Parathyroid adenoma (tissue), 2 donors: ENCODE results near the gene HNRNPF.
A peak's percentile ranks its signal among the peaks of the same experiment; 100 is the strongest.

Experiments
- H2AFZ ChIP-seq: fragments of 300-600 bp; sonication (generic); one replicate; pipeline ENCODE4 v1.7.0; 2017; ENCODE audit warnings: antibody characterized with exemption, mild to moderate bottlenecking
- H3K27ac ChIP-seq: fragments of 300-600 bp; sonication (generic); one replicate; pipeline ENCODE4 v1.7.0; 2017
- H3K27me3 ChIP-seq: fragments of 300-600 bp; sonication (generic); one replicate; pipeline ENCODE4 v1.7.0; 2017; ENCODE audit warnings: low read length; ENCODE audit not compliant: control insufficient read depth, insufficient read depth
- H3K36me3 ChIP-seq: fragments of 300-600 bp; sonication (generic); one replicate; pipeline ENCODE4 v1.7.0; 2017; ENCODE audit warnings: low read length; ENCODE audit not compliant: control insufficient read depth, insufficient read depth
- H3K4me1 ChIP-seq: fragments of 300-600 bp; sonication (generic); one replicate; pipeline ENCODE4 v1.7.0; 2017; ENCODE audit warnings: control low read depth
- H3K4me2 ChIP-seq: fragments of 300-600 bp; sonication (generic); one replicate; pipeline ENCODE4 v1.7.0; 2017; ENCODE audit warnings: low read length
- H3K4me3 ChIP-seq: fragments of 300-600 bp; sonication (generic); one replicate; pipeline ENCODE4 v1.7.0; 2017; ENCODE audit warnings: low read depth, low read length
- H3K79me2 ChIP-seq: fragments of 300-600 bp; sonication (generic); one replicate; pipeline ENCODE4 v1.7.0; 2017; ENCODE audit warnings: control low read depth
- H3K9ac ChIP-seq: fragments of 300-600 bp; sonication (generic); one replicate; pipeline ENCODE4 v1.7.0; 2017; ENCODE audit warnings: mild to moderate bottlenecking
- H3K9me3 ChIP-seq: fragments of 300-600 bp; sonication (generic); one replicate; pipeline ENCODE4 v1.7.0; 2017; ENCODE audit warnings: low read length; ENCODE audit not compliant: control insufficient read depth
- CTCF ChIP-seq: fragments of 300-600 bp; sonication (generic); IDR thresholded peaks from one replicate; pipeline ENCODE4 v1.7.0; 2017; ENCODE audit warnings: antibody characterized with exemption, mild to moderate bottlenecking
- donor health status: primary hyperparathyroidism.

The HNRNPF gene

GRCh38 chr10:43407576-43408330 lies 1.2 kb downstream of the HNRNPF start:
- H3K4me1 ChIP-seq, result no peaks in the 10 kb centered on the region
- peak overlapping the region; percentile 86 for H2AFZ ChIP-seq
- no peaks in the 10 kb centered on the region for H3K36me3 ChIP-seq
- H3K9ac ChIP-seq, result peak overlapping the region; percentile 94
- H3K9me3 ChIP-seq, result no peaks in the 10 kb centered on the region
- H3K4me3 ChIP-seq, result peak overlapping the region; percentile 87
- no peaks in the 10 kb centered on the region for H3K27me3 ChIP-seq
- peak; percentile 37 for TF ChIP-seq CTCF
- H3K79me2 ChIP-seq, result peaks cover 35% of the 10 kb centered on the region
- H3K4me2 ChIP-seq, result peak overlapping the region; percentile 78
- peak overlapping the region; percentile 98 for H3K27ac ChIP-seq

- Histone ChIP-seq H3K4me2 (peak overlapping the region; percentile 78), H3K27ac (peak overlapping the region; percentile 98), H3K79me2 (peaks cover 40% of the 10 kb centered on the region), H3K27me3 (no peaks in the 10 kb centered on the region), H3K9me3 (no peaks in the 10 kb centered on the region), H3K36me3 (no peaks in the 10 kb centered on the region), H3K9ac (peak overlapping the region; percentile 94), H3K4me3 (peak overlapping the region; percentile 87), H2AFZ (peak overlapping the region; percentile 86), H3K4me1 (no peaks in the 10 kb centered on the region)
- no peak for TF ChIP-seq CTCF
Observed at GRCh38 chr10:43407148-43407575, 1.8 kb downstream of the HNRNPF start.

- no peak overlapping the region for H3K4me3 ChIP-seq
- H3K4me2 ChIP-seq, result no peak overlapping the region
- H3K27ac ChIP-seq, result no peak overlapping the region
- no peaks in the 10 kb centered on the region for H3K4me1 ChIP-seq
- peaks cover 63% of the 10 kb centered on the region for H3K79me2 ChIP-seq
- no peaks in the 10 kb centered on the region for H3K36me3 ChIP-seq
- H3K9ac ChIP-seq, result no peak overlapping the region
- no peak for TF ChIP-seq CTCF
- no peak overlapping the region for H2AFZ ChIP-seq
- H3K9me3 ChIP-seq, result no peaks in the 10 kb centered on the region
- no peaks in the 10 kb centered on the region for H3K27me3 ChIP-seq
Observed at GRCh38 chr10:43404704-43405084, 4.3 kb downstream of the HNRNPF start.

GRCh38 chr10:43403911-43404703 lies 4.9 kb downstream of the HNRNPF start:
- Histone ChIP-seq H3K36me3 (no peaks in the 10 kb centered on the region), H3K4me2 (no peak overlapping the region), H3K27me3 (no peaks in the 10 kb centered on the region), H2AFZ (no peak overlapping the region), H3K9me3 (no peaks in the 10 kb centered on the region), H3K27ac (no peak overlapping the region), H3K4me1 (no peaks in the 10 kb centered on the region), H3K9ac (no peak overlapping the region), H3K79me2 (peaks cover 69% of the 10 kb centered on the region), H3K4me3 (no peak overlapping the region)
- TF ChIP-seq CTCF, result no peak
